MG63 (cell line): ENCODE data around the gene EPB41. TPM values are rescaled to one million over a fixed set of nuclear protein-coding genes. Genes with fewer than 3 reads are reported as not detected.
"Not testable (repeated sequence)": the region's sequence is repeated elsewhere in the genome, so short reads cannot be mapped to it uniquely, and the experiment has no call there.

Experiments
- DNase-seq: peaks from one replicate; pipeline ENCODE4 v3.0.0-alpha.2; 2020
- H3K27me3 ChIP-seq: fragments of 250-450 bp; sonication (Bioruptor Pico); 2 replicates; pipeline ENCODE4 v1.5.1; 2020; ENCODE audit warnings: mild to moderate bottlenecking, moderate library complexity
- H3K36me3 ChIP-seq: fragments of 250-450 bp; sonication (Bioruptor Pico); 2 replicates; pipeline ENCODE4 v1.5.1; 2020; ENCODE audit warnings: mild to moderate bottlenecking, moderate library complexity
- H3K4me3 ChIP-seq: fragments of 250-450 bp; sonication (Bioruptor Pico); 2 replicates; pipeline ENCODE4 v1.5.1; 2020; ENCODE audit warnings: mild to moderate bottlenecking, moderate library complexity
- H3K9me3 ChIP-seq: fragments of 250-450 bp; sonication (Bioruptor Pico); 2 replicates; pipeline ENCODE4 v1.5.1; 2020; ENCODE audit warnings: mild to moderate bottlenecking, moderate library complexity
- total RNA-seq: library from RNA; depleted of rRNA; stranded (reverse); fragments of >200 nt; shearing (Covaris generic); gene quantifications from 2 replicates; pipeline ENCODE4 v1.2.3, GENCODE V29; 2014; ENCODE audit warnings: low replicate concordance; rRNA removed

EPB41 gene
- total RNA-seq, 1 experiment from 2014 or later = 4.6 TPM

DNA sequence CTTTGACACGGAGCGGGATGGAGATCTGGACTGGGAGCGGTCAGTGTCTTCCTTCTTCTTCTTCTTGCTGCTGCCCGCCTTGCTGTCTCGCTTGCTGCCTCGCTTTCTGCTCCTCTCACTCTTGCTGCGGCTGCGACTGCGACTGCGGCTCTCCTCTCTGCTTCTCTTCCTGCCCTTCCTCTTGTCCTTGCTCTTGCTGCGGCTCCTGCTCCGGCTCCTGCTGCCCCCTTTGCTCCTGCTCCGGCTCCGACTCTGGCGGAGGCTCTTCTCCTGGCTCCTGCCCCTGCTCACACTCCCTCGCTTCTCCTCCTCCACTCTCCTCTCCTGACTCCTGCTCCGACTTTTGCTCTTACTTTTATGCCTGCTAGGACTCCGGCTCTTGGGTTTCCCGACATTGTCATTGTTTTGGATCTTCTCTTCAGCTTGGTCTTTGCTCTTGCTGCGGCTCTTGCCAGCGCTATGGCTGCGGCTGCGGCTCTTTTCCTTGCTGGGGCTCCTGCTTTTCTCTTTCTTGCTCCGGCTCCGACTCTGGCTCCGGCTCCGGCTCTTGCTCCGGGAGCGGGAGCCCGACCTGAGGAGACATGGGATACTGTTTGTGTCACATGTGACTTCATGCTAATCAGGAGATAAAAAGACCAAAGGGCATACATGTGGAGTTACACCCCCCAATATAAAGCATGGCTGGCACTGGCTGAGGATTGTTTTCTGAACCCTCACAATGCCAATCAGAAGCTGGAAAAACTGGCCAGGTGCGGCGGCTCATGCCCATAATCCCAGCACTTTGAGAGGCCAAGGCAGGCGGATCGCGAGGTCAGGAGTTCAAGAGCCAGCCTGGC, 234.5 kb downstream of the EPB41 start:
- H3K36me3 ChIP-seq = peaks cover 90% of the 10 kb centered on the region
- no peaks in the 10 kb centered on the region for H3K27me3 ChIP-seq
- H3K9me3 ChIP-seq = no peaks in the 10 kb centered on the region
- DNase-seq = no peak
- H3K4me3 ChIP-seq = no peak overlapping the region

DNA sequence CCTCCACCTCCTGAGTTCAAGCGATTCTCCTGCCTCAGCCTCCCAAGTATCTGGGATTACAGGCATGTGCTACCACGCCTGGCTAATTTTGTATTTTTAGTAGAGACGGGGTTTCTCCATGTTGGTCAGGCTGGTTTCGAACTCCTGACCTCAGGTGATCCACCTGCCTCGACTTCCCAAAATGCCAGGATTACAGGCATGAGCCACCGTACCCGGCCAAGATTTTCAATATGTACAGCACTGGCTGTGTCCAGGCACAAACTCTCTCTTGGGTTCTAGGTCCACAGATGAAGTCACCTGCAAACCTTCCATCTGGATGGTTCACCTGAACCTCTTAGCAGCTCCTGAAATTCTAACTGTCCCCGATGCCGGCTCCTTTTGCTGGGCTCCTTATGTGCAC, 236.0 kb downstream of the EPB41 start:
- H3K27me3 ChIP-seq, H3K4me3 ChIP-seq: not testable (repeated sequence)
- peaks cover 92% of the 10 kb centered on the region for H3K36me3 ChIP-seq

DNA sequence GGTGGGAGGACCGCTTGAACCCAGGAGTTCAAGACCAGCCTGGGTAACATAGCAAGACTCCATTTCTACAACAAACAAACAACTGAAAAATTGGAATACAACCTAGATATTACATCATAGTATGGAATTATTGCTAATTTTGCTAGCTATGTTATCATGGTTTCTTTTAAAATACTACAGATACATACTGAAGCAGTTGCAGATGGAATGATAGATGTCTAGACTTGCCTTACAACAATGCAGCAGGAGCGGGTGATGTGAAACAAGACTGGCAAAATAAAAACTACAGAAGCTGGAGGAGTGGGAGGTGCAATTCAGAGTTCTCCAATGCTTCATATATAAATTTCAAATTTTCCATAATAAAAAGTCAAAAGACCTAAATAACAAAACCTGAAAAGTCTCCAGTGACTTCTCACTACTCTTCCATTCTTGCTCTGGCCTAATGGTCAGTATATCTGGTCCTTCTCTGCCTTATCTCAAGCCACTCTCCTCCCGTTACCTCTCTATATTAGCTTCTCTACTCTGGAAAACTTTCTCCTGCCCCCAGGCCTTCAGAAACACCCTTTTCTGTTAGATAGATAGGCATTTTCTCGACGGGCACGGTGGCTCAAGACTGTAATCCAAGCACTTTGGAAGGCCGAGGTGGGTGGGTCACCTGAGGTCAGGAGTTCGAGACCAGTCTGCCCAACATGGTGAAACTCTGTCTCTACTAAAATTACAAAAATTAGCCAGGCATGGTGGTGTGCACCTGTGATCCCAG, 237.9 kb downstream of the EPB41 start:
- H3K4me3 ChIP-seq = no peak overlapping the region
- H3K36me3 ChIP-seq = peaks cover 96% of the 10 kb centered on the region
- H3K9me3 ChIP-seq = no peaks in the 10 kb centered on the region
- DNase-seq = no peak
- no peaks in the 10 kb centered on the region for H3K27me3 ChIP-seq

More for the DNA sequence above, 236.0 kb downstream of the EPB41 start:
- not testable (repeated sequence) for DNase-seq, H3K9me3 ChIP-seq

DNA sequence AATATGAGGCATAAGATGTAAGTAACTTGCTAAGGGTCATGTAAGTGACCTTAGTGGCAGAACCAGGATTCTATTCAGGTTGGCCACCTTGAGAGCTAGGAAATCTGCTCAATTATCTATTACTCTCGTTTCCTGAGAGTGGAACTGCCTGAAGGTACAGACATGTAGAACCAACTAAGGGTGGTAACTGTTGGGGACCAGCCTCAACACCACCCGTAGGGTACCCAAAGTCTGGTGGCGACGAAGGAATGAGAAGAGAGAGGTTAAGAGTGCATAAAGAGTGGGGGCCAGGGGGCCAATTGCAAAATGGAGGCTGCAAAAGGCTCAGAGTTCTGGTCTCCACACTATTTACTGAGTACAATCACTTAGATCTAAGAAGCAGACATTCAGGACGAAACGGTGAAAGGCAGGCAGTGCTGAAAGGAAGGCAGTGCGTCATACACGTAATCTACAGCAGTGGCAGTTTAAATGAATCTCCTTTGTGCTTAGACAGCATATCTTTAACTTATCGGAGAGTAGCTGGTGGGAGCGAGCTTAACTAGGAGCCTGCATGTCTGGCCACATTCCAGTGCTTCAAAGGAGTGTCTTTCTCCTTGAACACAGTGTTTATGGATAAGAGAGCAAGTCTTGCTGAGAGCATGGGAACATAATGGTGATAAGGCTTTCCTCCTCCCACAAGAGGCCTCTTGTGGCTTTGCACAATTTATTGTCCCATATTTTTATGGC, 242.3 kb downstream of the EPB41 start:
- H3K4me3 ChIP-seq = no peak overlapping the region
- DNase-seq = no peak
- peaks cover 94% of the 10 kb centered on the region for H3K36me3 ChIP-seq
- no peaks in the 10 kb centered on the region for H3K9me3 ChIP-seq
- no peaks in the 10 kb centered on the region for H3K27me3 ChIP-seq

DNA sequence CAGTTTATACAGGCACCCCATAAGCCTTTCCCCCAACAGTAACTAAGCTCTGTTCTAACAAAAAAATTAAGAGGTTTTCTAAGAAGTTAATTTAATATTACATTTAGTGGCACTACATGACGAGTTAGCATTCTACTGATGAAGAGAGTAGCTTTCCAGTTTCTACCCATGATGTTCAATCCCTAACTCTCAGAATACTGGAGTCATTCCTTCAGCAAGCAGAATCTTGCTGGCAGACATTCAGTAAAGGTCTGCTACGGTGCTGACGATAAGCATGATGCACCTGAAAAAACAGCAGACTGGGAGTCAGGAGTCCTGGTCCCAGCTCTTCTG, 242.9 kb downstream of the EPB41 start:
- no peak for DNase-seq

DNA sequence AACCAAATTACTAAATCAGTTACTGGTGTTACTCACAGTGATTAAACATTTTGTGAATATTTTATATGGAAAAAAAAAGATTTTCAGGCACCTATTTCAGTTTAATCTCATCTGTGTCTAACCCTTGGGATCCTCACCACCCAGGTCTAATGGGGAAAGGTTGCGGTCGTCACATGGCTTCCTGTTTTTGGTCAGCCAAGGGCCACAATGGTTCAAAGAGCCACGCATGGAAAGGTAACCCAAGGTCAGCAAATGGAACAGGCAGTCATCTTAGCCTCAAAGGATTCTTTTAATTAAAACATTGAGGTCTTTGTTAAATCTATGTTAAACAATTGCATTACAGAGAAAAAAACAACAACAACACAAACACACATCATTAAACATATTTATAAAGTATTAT, 245.4 kb downstream of the EPB41 start:
- no peak overlapping the region for H3K4me3 ChIP-seq
- no peak for DNase-seq
- no peaks in the 10 kb centered on the region for H3K9me3 ChIP-seq
- H3K27me3 ChIP-seq = no peaks in the 10 kb centered on the region
- peaks cover 93% of the 10 kb centered on the region for H3K36me3 ChIP-seq

More for the DNA sequence above, 242.9 kb downstream of the EPB41 start:
- H3K36me3 ChIP-seq = peaks cover 93% of the 10 kb centered on the region
- H3K4me3 ChIP-seq = no peak overlapping the region
- no peaks in the 10 kb centered on the region for H3K27me3 ChIP-seq
- H3K9me3 ChIP-seq = no peaks in the 10 kb centered on the region

DNA sequence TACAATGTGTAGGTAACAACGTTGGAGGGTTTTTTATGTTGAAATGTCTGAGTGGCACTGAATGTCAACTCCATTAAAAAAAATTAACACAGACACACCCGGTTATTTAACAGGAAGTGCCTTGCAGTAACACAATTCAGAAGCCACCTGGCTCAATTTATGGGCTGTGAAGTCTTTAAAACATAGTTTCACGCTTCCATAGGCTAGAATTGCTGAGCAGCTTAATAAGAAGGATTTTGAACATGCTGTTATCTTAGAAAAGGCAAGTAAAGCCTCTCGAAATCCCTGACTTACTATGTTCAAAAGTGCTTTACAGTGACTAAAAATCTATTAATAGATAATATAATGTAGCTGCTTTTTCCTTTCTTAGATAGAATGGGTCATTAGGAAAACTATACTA, 247.7 kb downstream of the EPB41 start:
- H3K36me3 ChIP-seq = peaks cover 93% of the 10 kb centered on the region

DNA sequence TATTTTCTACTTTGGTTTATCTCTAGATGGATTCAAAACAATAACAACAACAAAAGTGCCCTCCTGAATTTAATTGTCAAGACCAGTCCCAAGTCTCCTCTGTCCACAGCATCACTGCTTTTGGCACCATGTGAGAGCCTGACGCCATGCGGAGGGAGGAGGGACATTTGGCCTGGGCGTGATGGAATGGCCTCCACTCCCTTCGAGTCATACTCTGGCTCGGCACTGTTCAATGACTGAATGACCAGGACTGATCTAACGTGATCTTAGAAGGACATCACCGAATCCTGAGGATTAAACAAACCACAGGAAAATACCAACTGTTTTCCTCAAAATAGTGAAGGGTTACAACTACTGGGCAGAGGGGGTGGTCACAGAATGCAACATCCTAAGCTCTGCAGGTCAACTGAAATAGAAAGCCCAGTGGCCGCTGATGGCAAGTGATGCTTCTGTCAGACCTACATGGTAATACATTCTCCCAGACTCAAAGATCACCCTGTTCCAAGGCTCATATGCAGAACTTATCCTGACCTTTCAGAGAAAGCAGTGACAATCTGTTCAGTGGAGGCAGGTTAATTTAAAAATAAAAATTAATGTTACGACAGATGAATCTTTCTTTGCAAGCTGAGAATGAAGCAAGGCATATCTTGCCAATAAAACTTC, 248.2 kb downstream of the EPB41 start:
- H3K36me3 ChIP-seq = peaks cover 93% of the 10 kb centered on the region

More for the DNA sequence above, 247.7 kb downstream of the EPB41 start:
- Histone ChIP-seq H3K9me3 (no peaks in the 10 kb centered on the region), H3K4me3 (no peak overlapping the region), H3K27me3 (no peaks in the 10 kb centered on the region; the same call in 1 of the 2 replicates)
- no peak for DNase-seq

DNA sequence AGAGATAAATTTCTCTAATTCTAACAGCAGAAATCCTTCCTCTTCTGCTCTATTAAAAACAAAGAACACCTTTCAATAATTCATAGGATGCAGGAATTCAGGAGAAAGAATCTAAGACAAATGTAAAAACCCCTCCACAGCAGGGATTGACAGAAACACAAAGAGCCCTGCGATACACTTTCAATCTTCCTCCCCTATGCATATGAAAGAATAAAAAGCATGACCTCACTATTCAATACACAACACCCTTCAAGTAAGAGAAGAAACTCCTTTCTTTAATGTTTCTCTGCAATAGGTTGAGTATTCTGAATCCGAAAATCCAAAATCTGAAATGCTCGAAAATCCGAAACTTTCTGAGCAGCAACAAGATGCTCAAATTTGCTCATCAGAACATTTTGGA, 250.2 kb downstream of the EPB41 start:
- Histone ChIP-seq H3K36me3 (peaks cover 90% of the 10 kb centered on the region), H3K4me3 (no peak overlapping the region)
- no peak for DNase-seq

More for the DNA sequence above, 248.2 kb downstream of the EPB41 start:
- DNase-seq = peak; percentile 39
- no peaks in the 10 kb centered on the region for H3K9me3 ChIP-seq
- no peak overlapping the region for H3K4me3 ChIP-seq
- H3K27me3 ChIP-seq = no peaks in the 10 kb centered on the region; the same call in 1 of the 2 replicates

DNA sequence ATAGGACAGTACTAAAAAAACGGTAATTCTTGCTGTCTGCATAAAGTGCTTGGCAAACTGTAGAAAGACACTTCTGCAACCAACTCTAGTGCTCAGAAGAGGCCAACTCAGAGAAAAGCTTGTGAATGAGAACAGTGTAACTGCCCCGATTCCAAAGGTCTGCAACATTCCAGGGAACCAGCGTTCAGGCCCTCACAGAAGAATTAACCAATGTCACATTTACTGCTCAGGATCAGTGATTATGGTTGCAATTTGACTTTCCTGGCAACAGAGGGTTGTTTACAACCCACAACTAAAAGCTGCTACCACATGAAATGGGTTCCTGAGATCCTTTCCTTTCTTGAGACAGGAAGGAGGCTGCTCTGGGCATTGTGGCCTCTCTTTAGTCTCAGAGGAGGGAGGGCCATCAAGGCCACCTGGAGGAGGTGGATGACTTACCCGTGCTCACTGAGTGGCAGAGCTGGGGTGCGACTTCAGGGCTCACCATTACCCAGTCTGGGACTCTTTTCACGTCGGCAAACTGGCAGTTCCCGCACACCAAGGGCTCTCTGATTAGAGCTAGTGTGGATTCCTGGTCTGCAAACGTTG, 252.0 kb downstream of the EPB41 start:
- H3K27me3 ChIP-seq = no peaks in the 10 kb centered on the region; the same call in 1 of the 2 replicates
- DNase-seq = no peak
- H3K9me3 ChIP-seq = no peaks in the 10 kb centered on the region
- H3K4me3 ChIP-seq = no peak overlapping the region
- peaks cover 91% of the 10 kb centered on the region for H3K36me3 ChIP-seq

More for the DNA sequence above, 250.2 kb downstream of the EPB41 start:
- Histone ChIP-seq H3K27me3 (no peaks in the 10 kb centered on the region; the same call in 1 of the 2 replicates), H3K9me3 (no peaks in the 10 kb centered on the region)

DNA sequence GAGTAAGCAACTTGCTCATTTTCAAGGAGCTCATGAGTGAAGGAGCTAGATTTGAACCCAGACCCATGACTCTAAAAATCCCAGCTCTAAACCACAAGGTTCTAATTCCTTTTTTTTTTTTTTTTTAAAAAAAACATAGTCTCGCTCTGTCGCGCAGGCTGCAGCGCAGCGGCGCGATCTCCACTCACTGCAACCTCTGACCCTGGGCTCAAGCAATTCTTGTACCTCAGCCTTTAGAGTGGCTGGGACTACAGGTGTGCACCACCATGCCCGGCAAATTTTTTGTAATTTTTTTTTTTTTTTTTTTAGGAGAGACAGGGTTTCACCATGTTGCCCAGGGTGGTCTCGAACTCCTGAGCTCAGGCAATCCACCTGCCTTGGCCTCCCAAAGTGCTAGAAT, 253.5 kb downstream of the EPB41 start:
- H3K27me3 ChIP-seq = no peaks in the 10 kb centered on the region; the same call in 1 of the 2 replicates
- H3K9me3 ChIP-seq = no peaks in the 10 kb centered on the region
- no peak for DNase-seq
- H3K4me3 ChIP-seq = no peak overlapping the region
- peaks cover 92% of the 10 kb centered on the region for H3K36me3 ChIP-seq

Other genes starting within 250 kb of the EPB41 start
- gene GMEB1, start 245.8 kb upstream of the EPB41 start, total RNA-seq = 4.3 and 7.8 TPM in 2 replicates
- gene YTHDF2, start 177.6 kb upstream of the EPB41 start, total RNA-seq = 72.2 and 95.0 TPM in 2 replicates
- gene OPRD1, start 102.4 kb upstream of the EPB41 start, total RNA-seq = under 0.01 and 0.05 TPM in 2 replicates
- 17.9 and 20.7 TPM in 2 replicates for gene TMEM200B, start 209.3 kb downstream of the EPB41 start, total RNA-seq